HG03108 (cell line): ENCODE data around the gene IFT81.
"Not testable (repeated sequence)": the region's sequence is repeated elsewhere in the genome, so short reads cannot be mapped to it uniquely, and the experiment has no call there.

ENCODE experiments used
- ATAC-seq: cut with Tn5 transposase; IDR thresholded peaks from one replicate; pipeline ENCODE4 v1.9.1; 2021; ENCODE audit warnings: moderate library complexity; ENCODE audit not compliant: unreplicated experiment

The IFT81 gene

GRCh38 chr12:110108309-110109036 lies 15.7 kb upstream of the IFT81 start:
- ATAC-seq: no peak

GRCh38 chr12:110109037-110109836 lies 14.9 kb upstream of the IFT81 start:
- ATAC-seq: no peak

- no peak for ATAC-seq
Observed at GRCh38 chr12:110109837-110110535, 14.2 kb upstream of the IFT81 start.

- ATAC-seq: no peak
Observed at GRCh38 chr12:110111476-110112334, 12.5 kb upstream of the IFT81 start.

- ATAC-seq: no peak
Observed at GRCh38 chr12:110112335-110112660, 11.9 kb upstream of the IFT81 start.

- no peak for ATAC-seq
Observed at GRCh38 chr12:110114528-110114937, 9.6 kb upstream of the IFT81 start.

GRCh38 chr12:110115675-110116074 lies 8.5 kb upstream of the IFT81 start:
- no peak for ATAC-seq

GRCh38 chr12:110116623-110117022 lies 7.5 kb upstream of the IFT81 start:
- no peak for ATAC-seq

GRCh38 chr12:110117210-110117609 lies 6.9 kb upstream of the IFT81 start:
- ATAC-seq: not testable (repeated sequence)

GRCh38 chr12:110117956-110118685 lies 6.0 kb upstream of the IFT81 start:
- no peak for ATAC-seq

- ATAC-seq: no peak
Observed at GRCh38 chr12:110122929-110123328, 1.2 kb upstream of the IFT81 start.

GRCh38 chr12:110123919-110124268 lies 263 bp upstream of the IFT81 start:
- ATAC-seq: peak; percentile 40

GRCh38 chr12:110126557-110126956 lies 2.4 kb downstream of the IFT81 start:
- ATAC-seq: no peak

GRCh38 chr12:110134691-110135411 lies 10.7 kb downstream of the IFT81 start:
- ATAC-seq: no peak

GRCh38 chr12:110135806-110136205 lies 11.6 kb downstream of the IFT81 start:
- ATAC-seq: no peak

- ATAC-seq: no peak
Observed at GRCh38 chr12:110137786-110138185, 13.6 kb downstream of the IFT81 start.

GRCh38 chr12:110141389-110141788 lies 17.2 kb downstream of the IFT81 start:
- no peak for ATAC-seq

- no peak for ATAC-seq
Observed at GRCh38 chr12:110146986-110147385, 22.8 kb downstream of the IFT81 start.

- ATAC-seq: no peak
Observed at GRCh38 chr12:110149086-110149660, 25.0 kb downstream of the IFT81 start.
